Stimulated activated CD8-positive, alpha-beta memory T cell treated with anti-CD3 and anti-CD28 coated beads, Interleukin-15, amount 100 ng/mL, for 24 hours (primary cell): ENCODE data around the gene CAPZA2.

Experiments
- DNase-seq: peaks from one replicate; pipeline ENCODE4 v3.0.0-alpha.2; 2020; ENCODE audit warnings: low read depth

The CAPZA2 gene

GRCh38 chr7:116862951-116863670 is 724 bp downstream of the CAPZA2 start:
- DNase-seq, result no peak

GRCh38 chr7:116863936-116864500 is 1.6 kb downstream of the CAPZA2 start:
- DNase-seq, result no peak

- no peak for DNase-seq
These were observed 8.8 kb downstream of the CAPZA2 start for GRCh38 chr7:116871061-116871700.

- DNase-seq, result no peak
These were observed 9.6 kb downstream of the CAPZA2 start for GRCh38 chr7:116872026-116872425.

- DNase-seq, result no peak
These were observed 11.2 kb downstream of the CAPZA2 start for GRCh38 chr7:116873619-116874018.

- no peak for DNase-seq
These were observed 14.5 kb downstream of the CAPZA2 start for GRCh38 chr7:116876664-116877442.

GRCh38 chr7:116877443-116878217 is 15.2 kb downstream of the CAPZA2 start:
- DNase-seq, result no peak

GRCh38 chr7:116884691-116885090 is 22.3 kb downstream of the CAPZA2 start:
- DNase-seq, result no peak

GRCh38 chr7:116885724-116886123 is 23.3 kb downstream of the CAPZA2 start:
- DNase-seq, result no peak

- no peak for DNase-seq
These were observed 24.3 kb downstream of the CAPZA2 start for GRCh38 chr7:116886543-116887156.

- no peak for DNase-seq
These were observed 26.5 kb downstream of the CAPZA2 start for GRCh38 chr7:116888895-116889294.

- DNase-seq, result no peak
These were observed 33.5 kb downstream of the CAPZA2 start for GRCh38 chr7:116895849-116896248.

GRCh38 chr7:116897661-116898060 is 35.3 kb downstream of the CAPZA2 start:
- no peak for DNase-seq

GRCh38 chr7:116899308-116899707 is 36.9 kb downstream of the CAPZA2 start:
- no peak for DNase-seq

GRCh38 chr7:116901143-116901542 is 38.8 kb downstream of the CAPZA2 start:
- no peak for DNase-seq

- DNase-seq, result no peak
These were observed 40.5 kb downstream of the CAPZA2 start for GRCh38 chr7:116902867-116903266.

GRCh38 chr7:116906391-116906790 is 44.0 kb downstream of the CAPZA2 start:
- DNase-seq, result no peak

GRCh38 chr7:116910383-116910782 is 48.0 kb downstream of the CAPZA2 start:
- DNase-seq, result no peak

- no peak for DNase-seq
These were observed 49.4 kb downstream of the CAPZA2 start for GRCh38 chr7:116911801-116912200.

- no peak for DNase-seq
These were observed 50.0 kb downstream of the CAPZA2 start for GRCh38 chr7:116912269-116912909.

- DNase-seq, result no peak
These were observed 56.3 kb downstream of the CAPZA2 start for GRCh38 chr7:116918704-116919103.
